ENCODE results near the gene LCAT.

Gene LCAT

DNA sequence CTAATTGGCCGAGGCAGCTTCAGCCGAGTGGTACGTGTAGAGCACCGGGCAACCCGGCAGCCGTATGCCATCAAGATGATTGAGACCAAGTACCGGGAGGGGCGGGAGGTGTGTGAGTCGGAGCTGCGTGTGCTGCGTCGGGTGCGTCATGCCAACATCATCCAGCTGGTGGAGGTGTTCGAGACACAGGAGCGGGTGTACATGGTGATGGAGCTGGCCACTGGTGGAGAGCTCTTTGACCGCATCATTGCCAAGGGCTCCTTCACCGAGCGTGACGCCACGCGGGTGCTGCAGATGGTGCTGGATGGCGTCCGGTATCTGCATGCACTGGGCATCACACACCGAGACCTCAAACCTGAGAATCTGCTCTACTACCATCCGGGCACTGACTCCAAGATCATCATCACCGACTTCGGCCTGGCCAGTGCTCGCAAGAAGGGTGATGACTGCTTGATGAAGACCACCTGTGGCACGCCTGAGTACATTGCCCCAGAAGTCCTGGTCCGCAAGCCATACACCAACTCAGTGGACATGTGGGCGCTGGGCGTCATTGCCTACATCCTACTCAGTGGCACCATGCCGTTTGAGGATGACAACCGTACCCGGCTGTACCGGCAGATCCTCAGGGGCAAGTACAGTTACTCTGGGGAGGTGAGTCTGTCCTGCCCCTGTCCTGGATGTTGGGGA, 34.7 kb downstream of the LCAT start:
- no peak for DNase-seq

DNA sequence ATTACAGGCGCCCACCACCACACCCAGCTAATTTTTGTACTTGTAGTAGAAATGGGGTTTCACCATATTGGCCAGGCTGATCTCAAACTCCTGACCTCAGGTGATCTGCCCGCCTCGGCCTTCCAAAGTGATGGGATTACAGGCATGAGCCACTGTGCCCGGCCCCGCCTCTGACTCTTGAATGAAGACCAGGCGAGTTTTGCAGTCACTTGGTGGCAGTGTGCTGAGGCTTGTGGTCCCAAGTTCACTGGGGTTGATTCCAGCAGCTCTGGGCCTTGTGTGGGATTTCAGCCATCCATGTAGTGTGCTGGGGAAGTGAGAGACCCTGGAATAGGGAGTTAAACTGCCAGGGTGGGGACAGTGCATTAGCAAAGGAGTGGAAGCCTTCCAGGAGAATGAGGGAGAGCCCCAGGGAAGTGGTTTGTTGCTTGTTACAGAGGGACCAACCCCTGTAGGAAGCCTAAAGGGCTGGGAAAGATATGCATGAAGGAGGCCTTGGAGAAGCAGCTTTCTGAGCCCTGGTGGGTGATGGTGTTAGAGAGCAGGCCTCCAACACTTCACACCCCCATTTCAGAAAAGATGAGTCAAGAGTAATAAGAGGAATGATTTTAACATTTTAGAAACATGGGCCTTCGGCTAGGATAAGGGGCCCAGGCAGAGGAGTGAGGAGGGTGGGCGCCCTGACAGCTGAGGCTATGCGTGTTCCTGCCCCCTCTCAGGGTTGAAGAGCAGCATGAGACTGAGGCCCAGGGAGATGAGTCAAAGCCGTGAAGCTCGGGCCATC, 36.3 kb downstream of the LCAT start:
- no peak for DNase-seq

- no peak for DNase-seq
Measured at GRCh38 chr16:67902831-67903230, 41.1 kb downstream of the LCAT start.

DNA sequence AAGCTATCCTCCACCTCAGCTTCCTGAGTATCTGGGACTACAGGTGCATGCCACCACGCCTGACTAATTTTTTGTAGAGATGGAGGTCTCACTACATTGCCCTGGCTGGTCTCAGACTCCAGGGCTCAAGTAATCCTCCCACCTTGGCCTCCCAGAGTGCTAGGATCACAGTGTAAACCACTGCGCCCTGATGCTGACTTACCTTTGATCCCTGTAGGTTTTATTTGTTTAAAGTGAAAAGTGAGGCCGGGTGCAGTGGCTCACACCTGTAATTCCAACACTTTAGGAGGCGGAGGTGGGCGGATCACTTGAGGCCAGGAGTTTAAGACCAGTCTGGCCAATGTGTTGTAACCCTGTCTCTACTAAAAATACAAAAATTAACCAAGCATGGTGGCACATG, 42.2 kb downstream of the LCAT start:
- DNase-seq = no peak

DNA sequence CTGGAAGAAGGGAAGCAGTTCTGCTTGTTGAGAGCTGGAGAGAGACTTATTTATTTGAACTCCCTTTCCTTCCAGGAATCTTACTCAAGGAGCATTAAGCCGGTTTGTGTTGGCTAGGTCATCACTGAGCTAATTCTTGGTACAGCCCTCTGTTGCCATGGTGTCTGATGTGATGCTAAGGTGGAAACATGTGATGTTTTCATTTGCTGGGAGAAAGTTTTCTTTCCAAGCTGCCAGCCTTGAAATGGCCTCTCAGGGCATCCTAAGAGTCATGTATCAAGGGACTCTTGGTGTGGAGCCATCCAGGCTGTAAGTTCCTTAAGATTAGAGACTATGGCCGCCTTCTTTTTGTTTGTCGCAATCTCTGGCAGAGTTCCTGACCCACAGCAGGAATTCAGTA, 46.7 kb downstream of the LCAT start:
- DNase-seq = no peak

- no peak for DNase-seq
Measured at GRCh38 chr16:67893743-67894399, 50.0 kb downstream of the LCAT start.

GRCh38 chr16:67892899-67893742, 50.8 kb downstream of the LCAT start, which contains the start of gene PSKH1:
Gene PSKH1 (plus strand): TSS chr16:67893254. CDS start chr16:67908750, 15,496 bp downstream.
- peak; percentile 95 for DNase-seq

DNA sequence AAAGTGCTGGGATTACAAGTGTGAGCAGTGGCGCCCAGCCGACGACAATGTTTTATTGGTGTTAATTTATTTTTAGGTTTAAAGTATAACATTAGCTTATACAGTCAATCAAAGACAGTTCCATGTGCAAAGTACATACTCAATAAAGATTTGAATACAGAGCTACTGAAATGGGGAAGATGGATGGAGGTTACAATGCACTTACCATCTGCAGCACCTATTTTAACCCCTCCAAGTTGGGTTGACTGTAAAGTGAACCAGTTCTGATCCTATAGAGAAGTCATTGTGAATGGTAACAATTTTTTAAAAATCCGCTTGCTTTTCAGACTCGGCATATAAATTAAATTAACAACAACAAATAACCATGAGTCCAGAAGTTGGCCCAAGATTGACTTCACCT, 51.5 kb downstream of the LCAT start:
- DNase-seq = no peak
